Stimulated activated CD4-positive, alpha-beta T cell treated with anti-CD3 and anti-CD28 coated beads, TNF-alpha, amount 100 ng/mL, for 24 hours (primary cell): ENCODE measurements around the gene KIF26B.

Experiments
- DNase-seq, 3 experiments: peaks; one replicate each; pipeline ENCODE4 v3.0.0-alpha.2; 2020; ENCODE audit warnings: low read depth in 3 of 3

KIF26B gene

GRCh38 chr1:245278846-245279245 is 124.1 kb downstream of the KIF26B start:
- DNase-seq: no peak

GRCh38 chr1:245279346-245279745 is 124.6 kb downstream of the KIF26B start:
- DNase-seq: no peak

- no peak for DNase-seq
Measured at GRCh38 chr1:245283001-245283400, 128.2 kb downstream of the KIF26B start.

GRCh38 chr1:245285168-245285567 is 130.4 kb downstream of the KIF26B start:
- no peak for DNase-seq

- DNase-seq: no peak
Measured at GRCh38 chr1:245288796-245289195, 134.0 kb downstream of the KIF26B start.

- no peak for DNase-seq
Measured at GRCh38 chr1:245290836-245291235, 136.1 kb downstream of the KIF26B start.

GRCh38 chr1:245291351-245291750 is 136.6 kb downstream of the KIF26B start:
- no peak for DNase-seq

- no peak for DNase-seq
Measured at GRCh38 chr1:245292141-245292540, 137.4 kb downstream of the KIF26B start.

- no peak for DNase-seq
Measured at GRCh38 chr1:245292553-245292952, 137.8 kb downstream of the KIF26B start.

- no peak for DNase-seq
Measured at GRCh38 chr1:245294020-245294419, 139.2 kb downstream of the KIF26B start.

- DNase-seq: no peak
Measured at GRCh38 chr1:245298781-245299180, 144.0 kb downstream of the KIF26B start.

- DNase-seq: no peak
Measured at GRCh38 chr1:245301162-245301580, 146.4 kb downstream of the KIF26B start.

- no peak for DNase-seq
Measured at GRCh38 chr1:245301921-245302320, 147.1 kb downstream of the KIF26B start.

GRCh38 chr1:245304698-245305097 is 149.9 kb downstream of the KIF26B start:
- no peak for DNase-seq

GRCh38 chr1:245306020-245306419 is 151.2 kb downstream of the KIF26B start:
- DNase-seq: no peak

GRCh38 chr1:245306628-245307410 is 152.0 kb downstream of the KIF26B start:
- DNase-seq: no peak

GRCh38 chr1:245310571-245311531 is 156.1 kb downstream of the KIF26B start:
- DNase-seq: peak in 1 of 3 experiments; percentile 3

- no peak for DNase-seq
Measured at GRCh38 chr1:245311887-245312536, 157.2 kb downstream of the KIF26B start.

GRCh38 chr1:245313576-245313975 is 158.8 kb downstream of the KIF26B start:
- DNase-seq: no peak

GRCh38 chr1:245316784-245317183 is 162.0 kb downstream of the KIF26B start:
- DNase-seq: no peak

GRCh38 chr1:245317217-245317616 is 162.4 kb downstream of the KIF26B start:
- DNase-seq: no peak

GRCh38 chr1:245319094-245319493 is 164.3 kb downstream of the KIF26B start:
- no peak for DNase-seq
